ENCODE results near the gene CYB5RL. TPM values are rescaled to one million over a fixed set of nuclear protein-coding genes. Genes with fewer than 3 reads are reported as not detected.

Gene CYB5RL
- total RNA-seq, 4 donors from 2014 or later, result 2.2 to 4.7 (median 3.0) TPM

GRCh38 chr1:54159733-54160316 is 40.0 kb downstream of the CYB5RL start:
- no peak for TF ChIP-seq CTCF (IDR thresholded peaks at IDR 0.05)
- no peak for TF ChIP-seq POLR2A (IDR thresholded peaks at IDR 0.05)
- WGBS, 2 donors, result 86% methylated on average over 2 of the region's 4 CpGs; no CpG with 5 or more reads in 1 of the 2 donors
- Histone ChIP-seq H3K4me1 (peaks cover 0 to 36% (median 9%) of the 10 kb centered on the region in 3 donors), H3K27me3 (no peaks in the 10 kb centered on the region), H3K36me3 (no peaks in the 10 kb centered on the region), H3K4me3 (no peak overlapping the region), H3K27ac (no peak overlapping the region), H3K9me3 (no peaks in the 10 kb centered on the region)
- no peak for DNase-seq
- intact Hi-C loops (cut with DNase I), result no loop called here

- no peak for DNase-seq
- Histone ChIP-seq H3K36me3 (no peaks in the 10 kb centered on the region), H3K9me3 (no peaks in the 10 kb centered on the region), H3K4me1 (peaks cover 15 to 42% (median 17%) of the 10 kb centered on the region in 3 donors), H3K27me3 (no peaks in the 10 kb centered on the region), H3K27ac (peak overlapping the region in 1 of 4 donors; percentile 21), H3K4me3 (no peak overlapping the region)
- intact Hi-C loops (cut with DNase I), result no loop called here
- no peak for TF ChIP-seq CTCF (IDR thresholded peaks at IDR 0.05)
- no peak for TF ChIP-seq POLR2A (IDR thresholded peaks at IDR 0.05)
- 17 to 29% methylated on average over 1 of the region's 3 CpGs for WGBS, 2 donors
Observed at GRCh38 chr1:54158071-54158470, 41.8 kb downstream of the CYB5RL start.

GRCh38 chr1:54157401-54157800 is 42.4 kb downstream of the CYB5RL start:
- DNase-seq, result no peak
- H3K4me1 ChIP-seq, result peaks cover 15 to 36% (median 18%) of the 10 kb centered on the region in 3 donors
- WGBS, 2 donors, result 100% methylated on average over 1 to 3 of the region's 6 CpGs
- H3K27ac ChIP-seq, result peak overlapping the region in 1 of 4 donors; percentile 21
- TF ChIP-seq POLR2A (IDR thresholded peaks at IDR 0.05) (no peak), CTCF (IDR thresholded peaks at IDR 0.05) (no peak)
- no peaks in the 10 kb centered on the region for H3K36me3 ChIP-seq
- no peaks in the 10 kb centered on the region for H3K27me3 ChIP-seq
- no peak overlapping the region for H3K4me3 ChIP-seq
- intact Hi-C loops (cut with DNase I), result no loop called here
- H3K9me3 ChIP-seq, result no peaks in the 10 kb centered on the region

- H3K9me3 ChIP-seq, result no peaks in the 10 kb centered on the region
- peaks cover 15 to 32% (median 18%) of the 10 kb centered on the region in 3 donors for H3K4me1 ChIP-seq
- no peak for DNase-seq
- no peak overlapping the region for H3K27ac ChIP-seq
- H3K36me3 ChIP-seq, result no peaks in the 10 kb centered on the region
- H3K4me3 ChIP-seq, result no peak overlapping the region
- TF ChIP-seq POLR2A (IDR thresholded peaks at IDR 0.05), result no peak
- TF ChIP-seq CTCF (IDR thresholded peaks at IDR 0.05), result no peak
- intact Hi-C loops (cut with DNase I), result no loop called here
- WGBS, 2 donors, result 91 to 92% methylated on average over 7 of the region's 7 CpGs
- H3K27me3 ChIP-seq, result no peaks in the 10 kb centered on the region
Observed at GRCh38 chr1:54156986-54157385, 42.8 kb downstream of the CYB5RL start.

- Histone ChIP-seq H3K9me3 (no peaks in the 10 kb centered on the region), H3K4me1 (peaks cover 15 to 32% (median 18%) of the 10 kb centered on the region in 3 donors), H3K36me3 (no peaks in the 10 kb centered on the region), H3K4me3 (no peak overlapping the region), H3K27ac (no peak overlapping the region), H3K27me3 (no peaks in the 10 kb centered on the region)
- WGBS, 2 donors, result 75 to 82% methylated on average over 1 to 2 of the region's 3 CpGs
- intact Hi-C loops (cut with DNase I), result no loop called here
- TF ChIP-seq POLR2A (IDR thresholded peaks at IDR 0.05) (no peak), CTCF (IDR thresholded peaks at IDR 0.05) (no peak)
- no peak for DNase-seq
Observed at GRCh38 chr1:54156201-54156600, 43.6 kb downstream of the CYB5RL start.

Data from esophagus squamous epithelium (tissue), 5 donors.